DMS153 treated with DMSO at 0.1 percent for 48 hours (cell line): ENCODE measurements around the gene FOXF2.

Source experiments
- DNase-seq: peaks from one replicate; lab custom pipeline; 2025; ENCODE audit not compliant: unreplicated experiment; lab: John Stamatoyannopoulos, UW

FOXF2 gene

GRCh38 chr6:1438471-1438881 is 49.1 kb downstream of the FOXF2 start:
- DNase-seq = no peak

- DNase-seq = no peak
Measured at GRCh38 chr6:1439349-1439748, 50.0 kb downstream of the FOXF2 start.

- no peak for DNase-seq
Measured at GRCh38 chr6:1442929-1443328, 53.6 kb downstream of the FOXF2 start.
